Panc1 (cell line): ENCODE measurements around the gene LRRC63. TPM values are rescaled to one million over a fixed set of nuclear protein-coding genes. Genes with fewer than 3 reads are reported as not detected.

Experiments
- ATAC-seq: fragments of 200-7000 bp; cut with Tn5 transposase; 2 replicates; pipeline ENCODE4 v1.9.1; 2020; ENCODE audit warnings: mild to moderate bottlenecking, moderate library complexity
- BruUV-seq: library from RNA; stranded (reverse); fragments of 400-500 nt; replicated peaks from 2 replicates; lab custom pipeline; 2021; lab: Mats Ljungman, UMichigan
- CTCF ChIA-PET: fragments of 300-600 bp; sonication (Branson Sonifier 250); formaldehyde crosslinking; loops from one replicate; lab custom pipeline; 2022; ENCODE audit warnings: antibody characterized with exemption; lab: Charles Lee
- POLR2A ChIA-PET: fragments of 300-600 bp; sonication (Branson Sonifier 250); formaldehyde crosslinking; loops from one replicate; lab custom pipeline; 2022; ENCODE audit warnings: antibody characterized with exemption; lab: Charles Lee
- DNase-seq: peaks from one replicate; pipeline ENCODE4 v3.0.0-alpha.2; 2010; ENCODE audit warnings: low read depth, low spot score
- H3K27ac ChIP-seq: 2 replicates; pipeline ENCODE4 v1.5.1; 2011; ENCODE audit warnings: mild to moderate bottlenecking, low read length, inconsistent platforms
- H3K27me3 ChIP-seq: fragments of 200-500 bp; sonication (Bioruptor generic); 2 replicates; pipeline ENCODE4 v1.6.0; 2014; ENCODE audit warnings: low read length, inconsistent platforms; ENCODE audit not compliant: control insufficient read depth, insufficient read depth
- H3K36me3 ChIP-seq: fragments of 200-500 bp; sonication (Bioruptor generic); 2 replicates; pipeline ENCODE4 v1.5.1; 2014; ENCODE audit warnings: inconsistent platforms, mild to moderate bottlenecking, low read length, moderate library complexity; ENCODE audit not compliant: control insufficient read depth, insufficient read depth
- H3K4me1 ChIP-seq: 2 replicates; pipeline ENCODE4 v1.5.1; 2011; ENCODE audit warnings: inconsistent platforms, mild to moderate bottlenecking, low read length, moderate library complexity; ENCODE audit not compliant: control insufficient read depth, insufficient read depth
- H3K4me3 ChIP-seq, 2 experiments: 2 replicates each; pipeline ENCODE4 v1.5.1; 2011 to 2012; ENCODE audit warnings: low read depth in 2 of 2, low read length in 2 of 2, mild to moderate bottlenecking in 2 of 2, inconsistent platforms in 1 of 2, moderate library complexity in 1 of 2
- H3K9me3 ChIP-seq: fragments of 200-500 bp; sonication (Bioruptor generic); 2 replicates; pipeline ENCODE4 v1.5.1; 2014; ENCODE audit warnings: low read depth, mild to moderate bottlenecking, inconsistent platforms, low read length, moderate library complexity; ENCODE audit not compliant: control insufficient read depth, insufficient read depth
- POLR2AphosphoS5 ChIP-seq: IDR thresholded peaks from 2 replicates; pipeline ENCODE4 v1.6.1; 2012; ENCODE audit warnings: mild to moderate bottlenecking, low read depth, low read length, moderate library complexity
- SIN3A ChIP-seq: IDR thresholded peaks from 2 replicates; pipeline ENCODE4 v1.6.1; 2012; ENCODE audit warnings: low read depth, mild to moderate bottlenecking, low read length, moderate library complexity, borderline replicate concordance; ENCODE audit not compliant: insufficient read depth
- TCF7L2 ChIP-seq: IDR thresholded peaks from 2 replicates; pipeline ENCODE4 v1.6.1; 2011; ENCODE audit warnings: mild to moderate bottlenecking, low read depth, low read length, inconsistent platforms
- in situ Hi-C: cut with HindIII; loops from 2 replicates; pipeline ENCODE4 v1.10.0; 2016; ENCODE audit warnings: low sequenced_read_pairs, low pct_unique_long_range_greater_than_20kb
- intact Hi-C: fragments of 100-400 bp; cut with micrococcal nuclease; formaldehyde crosslinking; loops from one replicate; pipeline ENCODE4 v1.10.0; 2022; ENCODE audit not compliant: unreplicated experiment
- total RNA-seq: library from RNA; stranded (reverse); gene quantifications from one replicate; pipeline ENCODE4 v1.2.1, GENCODE V29; 2021; ENCODE audit not compliant: unreplicated experiment
- TF ChIP-seq, protein P1 (sequence below): fragments of 450-650 bp; IDR thresholded peaks from 2 replicates; pipeline ENCODE4 v1.5.1; 2017; ENCODE audit warnings: mild to moderate bottlenecking
- TF ChIP-seq, protein P2 (sequence below), 2 experiments: IDR thresholded peaks; 2 replicates each; pipeline ENCODE4 v1.6.1; 2011 to 2012; ENCODE audit warnings: low read depth in 2 of 2, control low read depth in 1 of 2, low read length in 1 of 2, mild to moderate bottlenecking in 1 of 2, moderate library complexity in 1 of 2; ENCODE audit not compliant: insufficient read depth in 1 of 2

Gene LRRC63
- total RNA-seq, 1 experiment from 2014 or later: 0.15 TPM

DNA sequence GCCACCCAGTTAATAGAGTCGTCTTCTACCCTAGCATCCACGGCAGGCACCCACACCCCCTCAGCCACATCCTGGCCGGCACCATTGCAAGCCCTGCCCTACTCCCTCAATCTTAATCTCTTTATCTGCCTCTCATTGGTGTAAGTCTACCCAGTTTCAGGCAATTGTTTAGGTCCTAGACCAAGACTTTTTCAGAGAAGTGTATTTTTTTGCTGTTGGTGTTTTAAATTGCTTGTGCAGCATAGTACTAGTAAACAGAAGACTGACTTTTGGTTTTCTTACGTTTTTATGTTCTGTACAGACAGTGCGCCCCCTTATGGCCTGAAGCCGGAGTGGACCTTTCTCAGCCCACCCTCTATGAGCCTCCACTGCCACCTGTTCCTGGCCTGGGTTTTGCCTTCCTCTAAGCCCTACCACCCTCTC lies 27.4 kb upstream of the LRRC63 start:
- TF ChIP-seq, protein P1, sequence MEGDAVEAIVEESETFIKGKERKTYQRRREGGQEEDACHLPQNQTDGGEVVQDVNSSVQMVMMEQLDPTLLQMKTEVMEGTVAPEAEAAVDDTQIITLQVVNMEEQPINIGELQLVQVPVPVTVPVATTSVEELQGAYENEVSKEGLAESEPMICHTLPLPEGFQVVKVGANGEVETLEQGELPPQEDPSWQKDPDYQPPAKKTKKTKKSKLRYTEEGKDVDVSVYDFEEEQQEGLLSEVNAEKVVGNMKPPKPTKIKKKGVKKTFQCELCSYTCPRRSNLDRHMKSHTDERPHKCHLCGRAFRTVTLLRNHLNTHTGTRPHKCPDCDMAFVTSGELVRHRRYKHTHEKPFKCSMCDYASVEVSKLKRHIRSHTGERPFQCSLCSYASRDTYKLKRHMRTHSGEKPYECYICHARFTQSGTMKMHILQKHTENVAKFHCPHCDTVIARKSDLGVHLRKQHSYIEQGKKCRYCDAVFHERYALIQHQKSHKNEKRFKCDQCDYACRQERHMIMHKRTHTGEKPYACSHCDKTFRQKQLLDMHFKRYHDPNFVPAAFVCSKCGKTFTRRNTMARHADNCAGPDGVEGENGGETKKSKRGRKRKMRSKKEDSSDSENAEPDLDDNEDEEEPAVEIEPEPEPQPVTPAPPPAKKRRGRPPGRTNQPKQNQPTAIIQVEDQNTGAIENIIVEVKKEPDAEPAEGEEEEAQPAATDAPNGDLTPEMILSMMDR: peak; percentile 53
- TF ChIP-seq SIN3A: no peak
- CTCF ChIA-PET: no interaction called here

DNA sequence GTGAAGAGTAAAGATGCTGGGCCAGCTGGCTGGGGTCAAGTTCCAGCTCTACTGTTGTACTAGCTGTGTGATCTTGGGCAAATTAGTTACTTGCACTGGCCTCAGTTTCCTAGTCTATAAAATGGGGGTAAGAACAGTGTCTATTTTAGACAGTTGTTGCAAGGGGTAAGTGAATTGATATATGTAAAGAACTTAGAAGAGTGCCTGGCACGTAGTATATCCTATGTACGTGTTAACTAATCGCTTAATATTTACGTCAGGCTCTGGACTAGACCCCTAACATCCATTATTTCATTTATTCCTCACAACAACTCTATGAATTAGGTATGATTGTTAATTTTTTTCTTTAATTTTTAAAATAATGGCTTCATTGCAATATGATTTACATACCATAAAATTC lies 26.1 kb upstream of the LRRC63 start:
- no peaks in the 10 kb centered on the region for H3K4me1 ChIP-seq
- no peak overlapping the region for H3K27ac ChIP-seq
- H3K4me3 ChIP-seq: no peak overlapping the region
- intact Hi-C loops: no loop called here
- CTCF ChIA-PET: no interaction called here
- H3K9me3 ChIP-seq: no peaks in the 10 kb centered on the region
- ATAC-seq (no peak), DNase-seq (no peak)
- POLR2A ChIA-PET: no interaction called here
- BruUV-seq: no TSS peak
- TF ChIP-seq TCF7L2 (no peak), POLR2AphosphoS5 (no peak), SIN3A (no peak)
- TF ChIP-seq, protein P2, sequence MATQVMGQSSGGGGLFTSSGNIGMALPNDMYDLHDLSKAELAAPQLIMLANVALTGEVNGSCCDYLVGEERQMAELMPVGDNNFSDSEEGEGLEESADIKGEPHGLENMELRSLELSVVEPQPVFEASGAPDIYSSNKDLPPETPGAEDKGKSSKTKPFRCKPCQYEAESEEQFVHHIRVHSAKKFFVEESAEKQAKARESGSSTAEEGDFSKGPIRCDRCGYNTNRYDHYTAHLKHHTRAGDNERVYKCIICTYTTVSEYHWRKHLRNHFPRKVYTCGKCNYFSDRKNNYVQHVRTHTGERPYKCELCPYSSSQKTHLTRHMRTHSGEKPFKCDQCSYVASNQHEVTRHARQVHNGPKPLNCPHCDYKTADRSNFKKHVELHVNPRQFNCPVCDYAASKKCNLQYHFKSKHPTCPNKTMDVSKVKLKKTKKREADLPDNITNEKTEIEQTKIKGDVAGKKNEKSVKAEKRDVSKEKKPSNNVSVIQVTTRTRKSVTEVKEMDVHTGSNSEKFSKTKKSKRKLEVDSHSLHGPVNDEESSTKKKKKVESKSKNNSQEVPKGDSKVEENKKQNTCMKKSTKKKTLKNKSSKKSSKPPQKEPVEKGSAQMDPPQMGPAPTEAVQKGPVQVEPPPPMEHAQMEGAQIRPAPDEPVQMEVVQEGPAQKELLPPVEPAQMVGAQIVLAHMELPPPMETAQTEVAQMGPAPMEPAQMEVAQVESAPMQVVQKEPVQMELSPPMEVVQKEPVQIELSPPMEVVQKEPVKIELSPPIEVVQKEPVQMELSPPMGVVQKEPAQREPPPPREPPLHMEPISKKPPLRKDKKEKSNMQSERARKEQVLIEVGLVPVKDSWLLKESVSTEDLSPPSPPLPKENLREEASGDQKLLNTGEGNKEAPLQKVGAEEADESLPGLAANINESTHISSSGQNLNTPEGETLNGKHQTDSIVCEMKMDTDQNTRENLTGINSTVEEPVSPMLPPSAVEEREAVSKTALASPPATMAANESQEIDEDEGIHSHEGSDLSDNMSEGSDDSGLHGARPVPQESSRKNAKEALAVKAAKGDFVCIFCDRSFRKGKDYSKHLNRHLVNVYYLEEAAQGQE (IDR thresholded peaks at IDR 0.05; ENCODE audit: insufficient read depth in 1 of 2, low read depth in 2 of 2, low read length in 1 of 2): no peak
- TF ChIP-seq, protein P1: no peak
- in situ Hi-C loops: no loop called here
- no peaks in the 10 kb centered on the region for H3K27me3 ChIP-seq
- no peaks in the 10 kb centered on the region for H3K36me3 ChIP-seq

More for the DNA sequence above, 27.4 kb upstream of the LRRC63 start:
- H3K4me3 ChIP-seq: no peak overlapping the region
- H3K4me1 ChIP-seq: no peaks in the 10 kb centered on the region
- H3K9me3 ChIP-seq: no peaks in the 10 kb centered on the region
- no peaks in the 10 kb centered on the region for H3K36me3 ChIP-seq
- ATAC-seq: no peak
- intact Hi-C loops: no loop called here
- in situ Hi-C loops: no loop called here
- DNase-seq: no peak
- H3K27me3 ChIP-seq: no peaks in the 10 kb centered on the region
- BruUV-seq: no TSS peak
- POLR2A ChIA-PET: no interaction called here
- H3K27ac ChIP-seq: no peak overlapping the region
